ENCODE measurements around the gene SLC22A23. TPM values are rescaled to one million over a fixed set of nuclear protein-coding genes. Genes with fewer than 3 reads are reported as not detected.
A peak's percentile ranks its signal among the peaks of the same experiment; 100 is the strongest.

SLC22A23 gene
- total and polyA plus RNA-seq, 2 experiments from 2014 or later: 6.1 to 38.3 TPM

DNA sequence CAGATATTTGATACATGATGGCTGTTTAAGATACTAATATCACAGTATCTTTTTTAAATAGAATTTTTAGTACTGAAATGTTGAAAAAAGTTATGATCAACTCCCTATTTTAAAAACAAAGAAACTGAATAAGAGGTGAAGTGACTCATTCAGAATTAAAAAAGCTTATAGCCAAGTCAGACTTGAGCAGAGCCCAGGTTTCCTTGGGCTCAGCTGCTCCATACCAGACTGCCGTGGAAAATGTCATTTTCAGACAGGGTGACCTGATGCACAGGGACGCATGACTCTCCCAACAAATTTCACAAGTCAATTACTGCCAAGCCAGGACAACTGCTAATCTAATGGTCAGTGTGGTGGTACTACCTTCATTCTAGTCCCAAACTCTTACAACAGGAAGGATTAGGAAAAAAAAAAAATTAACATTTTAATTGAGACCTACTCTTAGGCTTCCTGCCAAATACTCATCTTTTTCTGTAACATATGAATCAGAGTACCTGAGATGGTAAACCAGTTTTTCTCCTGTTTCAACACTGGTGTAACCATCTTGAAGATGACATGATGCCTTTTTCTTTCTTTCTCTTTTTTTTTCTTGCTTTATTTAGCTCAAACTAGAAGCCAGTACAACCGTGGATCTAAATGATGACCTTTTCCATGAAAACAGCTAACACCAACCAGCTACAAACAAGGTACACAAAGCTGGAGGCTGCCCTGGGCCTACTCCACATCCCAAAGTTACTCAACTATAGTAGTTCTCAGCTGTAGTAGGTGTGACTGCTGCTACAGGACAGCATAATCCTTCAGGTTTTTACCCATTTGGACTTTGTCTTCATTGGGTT, 30.5 kb downstream of the SLC22A23 start (continued):
- TF ChIP-seq ZNF331 (CRISPR knock-in tag; IDR thresholded peaks at IDR 0.05; ENCODE audit: low read depth): no peak
- TF ChIP-seq, protein P1, sequence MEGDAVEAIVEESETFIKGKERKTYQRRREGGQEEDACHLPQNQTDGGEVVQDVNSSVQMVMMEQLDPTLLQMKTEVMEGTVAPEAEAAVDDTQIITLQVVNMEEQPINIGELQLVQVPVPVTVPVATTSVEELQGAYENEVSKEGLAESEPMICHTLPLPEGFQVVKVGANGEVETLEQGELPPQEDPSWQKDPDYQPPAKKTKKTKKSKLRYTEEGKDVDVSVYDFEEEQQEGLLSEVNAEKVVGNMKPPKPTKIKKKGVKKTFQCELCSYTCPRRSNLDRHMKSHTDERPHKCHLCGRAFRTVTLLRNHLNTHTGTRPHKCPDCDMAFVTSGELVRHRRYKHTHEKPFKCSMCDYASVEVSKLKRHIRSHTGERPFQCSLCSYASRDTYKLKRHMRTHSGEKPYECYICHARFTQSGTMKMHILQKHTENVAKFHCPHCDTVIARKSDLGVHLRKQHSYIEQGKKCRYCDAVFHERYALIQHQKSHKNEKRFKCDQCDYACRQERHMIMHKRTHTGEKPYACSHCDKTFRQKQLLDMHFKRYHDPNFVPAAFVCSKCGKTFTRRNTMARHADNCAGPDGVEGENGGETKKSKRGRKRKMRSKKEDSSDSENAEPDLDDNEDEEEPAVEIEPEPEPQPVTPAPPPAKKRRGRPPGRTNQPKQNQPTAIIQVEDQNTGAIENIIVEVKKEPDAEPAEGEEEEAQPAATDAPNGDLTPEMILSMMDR (conservative IDR thresholded peaks at IDR 0.05; ENCODE audit: low read depth in 2 of 2): no peak
- TF ChIP-seq ZNF114 (CRISPR knock-in tag; IDR thresholded peaks at IDR 0.05): no peak
- TF ChIP-seq STAT1 (IDR thresholded peaks at IDR 0.05; ENCODE audit: unreplicated experiment): no peak
- no peak for TF ChIP-seq EZH2 (IDR thresholded peaks at IDR 0.05; ENCODE audit: low read depth, unreplicated experiment)
- no peak for TF ChIP-seq NANOG (IDR thresholded peaks at IDR 0.05; ENCODE audit: borderline replicate concordance)
- TF ChIP-seq, protein P2, sequence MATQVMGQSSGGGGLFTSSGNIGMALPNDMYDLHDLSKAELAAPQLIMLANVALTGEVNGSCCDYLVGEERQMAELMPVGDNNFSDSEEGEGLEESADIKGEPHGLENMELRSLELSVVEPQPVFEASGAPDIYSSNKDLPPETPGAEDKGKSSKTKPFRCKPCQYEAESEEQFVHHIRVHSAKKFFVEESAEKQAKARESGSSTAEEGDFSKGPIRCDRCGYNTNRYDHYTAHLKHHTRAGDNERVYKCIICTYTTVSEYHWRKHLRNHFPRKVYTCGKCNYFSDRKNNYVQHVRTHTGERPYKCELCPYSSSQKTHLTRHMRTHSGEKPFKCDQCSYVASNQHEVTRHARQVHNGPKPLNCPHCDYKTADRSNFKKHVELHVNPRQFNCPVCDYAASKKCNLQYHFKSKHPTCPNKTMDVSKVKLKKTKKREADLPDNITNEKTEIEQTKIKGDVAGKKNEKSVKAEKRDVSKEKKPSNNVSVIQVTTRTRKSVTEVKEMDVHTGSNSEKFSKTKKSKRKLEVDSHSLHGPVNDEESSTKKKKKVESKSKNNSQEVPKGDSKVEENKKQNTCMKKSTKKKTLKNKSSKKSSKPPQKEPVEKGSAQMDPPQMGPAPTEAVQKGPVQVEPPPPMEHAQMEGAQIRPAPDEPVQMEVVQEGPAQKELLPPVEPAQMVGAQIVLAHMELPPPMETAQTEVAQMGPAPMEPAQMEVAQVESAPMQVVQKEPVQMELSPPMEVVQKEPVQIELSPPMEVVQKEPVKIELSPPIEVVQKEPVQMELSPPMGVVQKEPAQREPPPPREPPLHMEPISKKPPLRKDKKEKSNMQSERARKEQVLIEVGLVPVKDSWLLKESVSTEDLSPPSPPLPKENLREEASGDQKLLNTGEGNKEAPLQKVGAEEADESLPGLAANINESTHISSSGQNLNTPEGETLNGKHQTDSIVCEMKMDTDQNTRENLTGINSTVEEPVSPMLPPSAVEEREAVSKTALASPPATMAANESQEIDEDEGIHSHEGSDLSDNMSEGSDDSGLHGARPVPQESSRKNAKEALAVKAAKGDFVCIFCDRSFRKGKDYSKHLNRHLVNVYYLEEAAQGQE (IDR thresholded peaks at IDR 0.05; ENCODE audit: unreplicated experiment): no peak

DNA sequence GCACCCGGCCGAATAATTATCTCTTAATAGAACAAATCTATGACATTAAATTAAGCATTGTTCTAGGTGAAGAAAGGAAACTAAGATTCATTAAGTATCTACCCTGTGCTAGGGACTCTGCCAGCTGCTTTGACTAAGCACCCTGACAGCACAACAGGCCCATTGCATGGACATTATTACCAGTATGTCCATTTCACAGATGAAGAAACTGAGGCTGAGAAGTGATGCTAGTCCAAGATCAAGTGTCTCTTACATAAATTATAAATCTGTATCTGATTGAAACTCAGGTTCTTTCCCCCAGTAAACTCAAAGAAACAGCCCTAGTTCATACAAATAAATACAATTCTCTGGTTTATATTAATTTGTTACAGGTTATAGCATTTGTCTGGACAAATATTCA, 31.3 kb downstream of the SLC22A23 start:
- Histone ChIP-seq H3K36me3 (ENCODE audit: insufficient read depth) (no peaks in the 10 kb centered on the region), H3K9me2 (ENCODE audit: insufficient read depth) (no peaks in the 10 kb centered on the region), H3K27ac (ENCODE audit: low read depth) (peak overlapping the region; percentile 84), H3F3A (replicated peaks; ENCODE audit: low read depth) (peaks cover 24% of the 10 kb centered on the region), H2AFZ (no peak overlapping the region), H3K4me1 (ENCODE audit: insufficient read depth) (peaks cover 81% of the 10 kb centered on the region), H3K79me2 (replicated peaks; ENCODE audit: insufficient read depth) (peaks cover 74% of the 10 kb centered on the region), H4K20me1 (replicated peaks; ENCODE audit: insufficient read depth) (no peaks in the 10 kb centered on the region), H3K4me3 (no peak overlapping the region), H3K27me3 (ENCODE audit: insufficient read depth) (no peaks in the 10 kb centered on the region), H3K4me2 (0 out of 2 replicates have a peak overlapping the region, but pooled peaks have one; percentile 59)
- no peak for ATAC-seq
- DNase-seq (ENCODE audit: low spot score): no peak
- Mint-ChIP-seq H3K27me3 (ENCODE audit: insufficient read depth, low read depth, poor library complexity) (peaks cover 6% of the 10 kb centered on the region), H3K4me3 (no peak overlapping the region), H3K4me1 (peaks cover 83% of the 10 kb centered on the region), H3K27ac (peak overlapping the region; percentile 88), H3K36me3 (ENCODE audit: low read depth) (peaks cover 37% of the 10 kb centered on the region), H3K9me3 (no peaks in the 10 kb centered on the region)
- TF ChIP-seq ZNF462 (CRISPR knock-in tag; IDR thresholded peaks at IDR 0.05) (no peak), EZH2phosphoT487 (IDR thresholded peaks at IDR 0.05; ENCODE audit: unreplicated experiment) (no peak), JUNB (IDR thresholded peaks at IDR 0.05; ENCODE audit: unreplicated experiment) (no peak)
